Measurements from ENCODE around the gene CNOT3.

The CNOT3 gene

GRCh38 chr19:54151362-54152035 lies 13.9 kb downstream of the CNOT3 start:
- DNase-seq (ENCODE audit: low spot score) = no peak

- no peak for DNase-seq (ENCODE audit: low spot score)
These were observed 14.7 kb downstream of the CNOT3 start for GRCh38 chr19:54152267-54152666.

- no peak for DNase-seq (ENCODE audit: low spot score)
These were observed 15.4 kb downstream of the CNOT3 start for GRCh38 chr19:54152878-54153524.

GRCh38 chr19:54153731-54154326 lies 16.3 kb downstream of the CNOT3 start:
- DNase-seq (ENCODE audit: low spot score) = no peak

GRCh38 chr19:54154603-54155345 lies 17.2 kb downstream of the CNOT3 start:
- no peak for DNase-seq (ENCODE audit: low spot score)

- DNase-seq (ENCODE audit: low spot score) = no peak
These were observed 18.1 kb downstream of the CNOT3 start for GRCh38 chr19:54155694-54156093.

GRCh38 chr19:54156490-54156889 lies 18.9 kb downstream of the CNOT3 start:
- DNase-seq (ENCODE audit: low spot score) = no peak

- DNase-seq (ENCODE audit: low spot score) = no peak
These were observed 19.4 kb downstream of the CNOT3 start for GRCh38 chr19:54156953-54157352.

- DNase-seq (ENCODE audit: low spot score) = no peak
These were observed 21.3 kb downstream of the CNOT3 start for GRCh38 chr19:54158812-54159351.

GRCh38 chr19:54159352-54160181 lies 22.0 kb downstream of the CNOT3 start, which contains the start of gene LENG1:
LENG1 (minus strand) TSS chr19:54159721; CDS start chr19:54159695, 26 bp downstream.
- peak; percentile 91 for DNase-seq (ENCODE audit: low spot score)

- DNase-seq (ENCODE audit: low spot score) = no peak
These were observed 22.7 kb downstream of the CNOT3 start for GRCh38 chr19:54160182-54160811.

- no peak for DNase-seq (ENCODE audit: low spot score)
These were observed 23.3 kb downstream of the CNOT3 start for GRCh38 chr19:54160854-54161253.

- peak; percentile 65 for DNase-seq (ENCODE audit: low spot score)
These were observed 24.8 kb downstream of the CNOT3 start for GRCh38 chr19:54162241-54162805.

- DNase-seq (ENCODE audit: low spot score) = no peak
These were observed 25.3 kb downstream of the CNOT3 start for GRCh38 chr19:54162884-54163283.

GRCh38 chr19:54164369-54165068 lies 27.0 kb downstream of the CNOT3 start:
- DNase-seq (ENCODE audit: low spot score) = peak; percentile 82

GRCh38 chr19:54165222-54165621 lies 27.7 kb downstream of the CNOT3 start:
- no peak for DNase-seq (ENCODE audit: low spot score)

- peak; percentile 89 for DNase-seq (ENCODE audit: low spot score)
These were observed 30.8 kb downstream of the CNOT3 start for GRCh38 chr19:54168174-54168917.

GRCh38 chr19:54169149-54169740 lies 31.7 kb downstream of the CNOT3 start:
- DNase-seq (ENCODE audit: low spot score) = no peak
